ENCODE data around the gene ZNF550. TPM values are rescaled to one million over a fixed set of nuclear protein-coding genes. Genes with fewer than 3 reads are reported as not detected.

ZNF550 gene
- total and polyA plus RNA-seq, 2 donors from 2014 or later (not counting 2 experiments from before 2014, with no cell fraction given) = 1.8 to 6.8 TPM

Other genes with a start within 250 kb of the ZNF550 start
- 6.9 TPM in 2 replicates for gene ZNF543, start 239.4 kb downstream of the ZNF550 start, total RNA-seq
- 0.54 and 0.79 TPM in 2 replicates for gene ZNF543, start 239.4 kb downstream of the ZNF550 start, polyA plus RNA-seq
- gene ZNF304, start 208.6 kb downstream of the ZNF550 start, total RNA-seq = 8.7 and 9.6 TPM in 2 replicates
- gene ZNF304, start 208.6 kb downstream of the ZNF550 start, polyA plus RNA-seq = 2.4 and 2.7 TPM in 2 replicates
- 9.6 and 11.0 TPM in 2 replicates for gene TRAPPC2B, start 196.3 kb downstream of the ZNF550 start, total RNA-seq
- 14.8 and 16.5 TPM in 2 replicates for gene TRAPPC2B, start 196.3 kb downstream of the ZNF550 start, polyA plus RNA-seq
- gene ZNF547, start 196.3 kb downstream of the ZNF550 start, total RNA-seq = 1.7 and 3.2 TPM in 2 replicates
- gene ZNF547, start 196.3 kb downstream of the ZNF550 start, polyA plus RNA-seq = 1.1 and 1.4 TPM in 2 replicates
- gene ZNF548, start 170.0 kb downstream of the ZNF550 start, total RNA-seq = 8.7 and 9.3 TPM in 2 replicates
- gene ZNF548, start 170.0 kb downstream of the ZNF550 start, polyA plus RNA-seq = 1.6 and 2.3 TPM in 2 replicates
- 5.6 and 6.2 TPM in 2 replicates for gene ZNF17, start 148.7 kb downstream of the ZNF550 start, total RNA-seq
- 1.4 and 1.9 TPM in 2 replicates for gene ZNF17, start 148.7 kb downstream of the ZNF550 start, polyA plus RNA-seq
- gene ZNF749, start 124.5 kb downstream of the ZNF550 start, total RNA-seq = 12.0 and 13.9 TPM in 2 replicates
- gene ZNF749, start 124.5 kb downstream of the ZNF550 start, polyA plus RNA-seq = 2.2 and 11.3 TPM in 2 replicates
- 0.14 and 0.18 TPM in 2 replicates for gene VN1R1, start 102.7 kb downstream of the ZNF550 start, total RNA-seq
- gene VN1R1, start 102.7 kb downstream of the ZNF550 start, polyA plus RNA-seq = 0.03 and 0.09 TPM in 2 replicates
- gene ZNF772, start 82.3 kb downstream of the ZNF550 start, total RNA-seq = 9.1 and 10.9 TPM in 2 replicates
- 1.4 TPM in 2 replicates for gene ZNF772, start 82.3 kb downstream of the ZNF550 start, polyA plus RNA-seq
- gene ZNF419, start 72.1 kb downstream of the ZNF550 start, total RNA-seq = 6.7 and 9.8 TPM in 2 replicates
- 4.1 and 4.4 TPM in 2 replicates for gene ZNF419, start 72.1 kb downstream of the ZNF550 start, polyA plus RNA-seq
- gene ZNF773, start 59.9 kb downstream of the ZNF550 start, total RNA-seq = 6.8 and 7.6 TPM in 2 replicates
- gene ZNF773, start 59.9 kb downstream of the ZNF550 start, polyA plus RNA-seq = 2.5 and 2.8 TPM in 2 replicates
- 4.7 and 5.6 TPM in 2 replicates for gene ZNF549, start 32.5 kb downstream of the ZNF550 start, total RNA-seq
- gene ZNF549, start 32.5 kb downstream of the ZNF550 start, polyA plus RNA-seq = 1.4 TPM in 2 replicates
- gene ZNF416, start 19.0 kb upstream of the ZNF550 start, total RNA-seq = 4.9 and 6.1 TPM in 2 replicates
- 3.1 and 3.2 TPM in 2 replicates for gene ZNF416, start 19.0 kb upstream of the ZNF550 start, polyA plus RNA-seq
- gene ZIK1, start 24.3 kb upstream of the ZNF550 start, total RNA-seq = 8.2 and 8.9 TPM in 2 replicates
- gene ZIK1, start 24.3 kb upstream of the ZNF550 start, polyA plus RNA-seq = 2.5 and 2.6 TPM in 2 replicates
- 6.6 TPM in 2 replicates for gene ZNF530, start 40.0 kb upstream of the ZNF550 start, total RNA-seq
- gene ZNF530, start 40.0 kb upstream of the ZNF550 start, polyA plus RNA-seq = 2.4 and 3.5 TPM in 2 replicates
- gene ZNF134, start 54.4 kb upstream of the ZNF550 start, total RNA-seq = 13.2 and 14.9 TPM in 2 replicates
- 4.0 and 4.5 TPM in 2 replicates for gene ZNF134, start 54.4 kb upstream of the ZNF550 start, polyA plus RNA-seq
- 9.3 and 9.5 TPM in 2 replicates for gene ZNF211, start 73.3 kb upstream of the ZNF550 start, total RNA-seq
- 4.0 and 4.1 TPM in 2 replicates for gene ZNF211, start 73.3 kb upstream of the ZNF550 start, polyA plus RNA-seq
- gene ZSCAN4, start 109.1 kb upstream of the ZNF550 start, total RNA-seq = 0.17 TPM in 1 of 2 replicates, not detected in the other
- gene ZSCAN4, start 109.1 kb upstream of the ZNF550 start, polyA plus RNA-seq = 0.03 and 0.06 TPM in 2 replicates
- gene ZNF551, start 122.1 kb upstream of the ZNF550 start, total RNA-seq = 10.3 and 11.6 TPM in 2 replicates
- 1.8 and 2.2 TPM in 2 replicates for gene ZNF551, start 122.1 kb upstream of the ZNF550 start, polyA plus RNA-seq
- 1.9 and 3.4 TPM in 2 replicates for gene ZNF154, start 149.3 kb upstream of the ZNF550 start, total RNA-seq
- 0.67 and 0.85 TPM in 2 replicates for gene ZNF154, start 149.3 kb upstream of the ZNF550 start, polyA plus RNA-seq
- 5.1 and 5.7 TPM in 2 replicates for gene ZNF671, start 167.8 kb upstream of the ZNF550 start, total RNA-seq
- gene ZNF671, start 167.8 kb upstream of the ZNF550 start, polyA plus RNA-seq = 2.7 and 3.2 TPM in 2 replicates
- gene ZNF776, start 187.0 kb upstream of the ZNF550 start, total RNA-seq = 7.0 and 8.5 TPM in 2 replicates
- gene ZNF776, start 187.0 kb upstream of the ZNF550 start, polyA plus RNA-seq = 2.2 and 3.0 TPM in 2 replicates
- 10.7 and 10.9 TPM in 2 replicates for gene ZNF586, start 209.8 kb upstream of the ZNF550 start, total RNA-seq
- gene ZNF586, start 209.8 kb upstream of the ZNF550 start, polyA plus RNA-seq = 3.8 and 5.6 TPM in 2 replicates